Rectal smooth muscle tissue (tissue), 1 donor: ENCODE data around the gene RNF149.
A peak's percentile ranks its signal among the peaks of the same experiment; 100 is the strongest.
"Not testable (repeated sequence)": the region's sequence is repeated elsewhere in the genome, so short reads cannot be mapped to it uniquely, and the experiment has no call there.

Source experiments
- H3K27ac ChIP-seq: one replicate; pipeline ENCODE4 v1.7.0; 2013; ENCODE audit warnings: low read depth, low read length, inconsistent platforms
- H3K27me3 ChIP-seq: one replicate; pipeline ENCODE4 v1.7.0; 2013; ENCODE audit warnings: low read length; ENCODE audit not compliant: control insufficient read depth, insufficient read depth
- H3K36me3 ChIP-seq: one replicate; pipeline ENCODE4 v1.7.0; 2013; ENCODE audit warnings: low read length; ENCODE audit not compliant: control insufficient read depth, insufficient read depth
- H3K4me1 ChIP-seq: one replicate; pipeline ENCODE4 v1.7.0; 2013; ENCODE audit warnings: low read length; ENCODE audit not compliant: control insufficient read depth, insufficient read depth
- H3K4me3 ChIP-seq: one replicate; pipeline ENCODE4 v1.7.0; 2013; ENCODE audit warnings: low read length
- H3K9ac ChIP-seq: one replicate; pipeline ENCODE4 v1.7.0; 2013; ENCODE audit warnings: low read length

The RNF149 gene

DNA sequence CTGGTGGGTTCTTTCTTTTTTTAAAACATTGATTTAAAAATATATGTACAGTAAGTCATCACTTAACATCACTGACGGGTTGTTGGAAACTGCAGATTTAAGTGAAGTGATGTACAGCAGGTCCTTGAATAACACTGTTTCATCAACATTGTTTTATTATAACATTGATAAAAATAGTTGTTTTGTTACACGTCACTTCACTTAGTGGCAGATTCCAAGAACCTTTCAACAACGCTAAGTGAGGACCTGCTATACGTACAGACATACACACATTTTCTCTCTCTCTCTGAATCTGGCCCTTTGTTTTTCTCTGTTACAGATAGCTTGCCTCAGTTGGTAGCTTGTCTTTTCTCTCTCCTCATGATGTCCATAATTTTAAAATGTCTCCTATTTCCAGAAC, 46.4 kb downstream of the RNF149 start:
- Histone ChIP-seq H3K36me3 (peaks cover 12% of the 10 kb centered on the region), H3K4me1 (no peaks in the 10 kb centered on the region), H3K27me3 (no peaks in the 10 kb centered on the region), H3K4me3 (no peak overlapping the region), H3K27ac (no peak overlapping the region), H3K9ac (no peak overlapping the region)

DNA sequence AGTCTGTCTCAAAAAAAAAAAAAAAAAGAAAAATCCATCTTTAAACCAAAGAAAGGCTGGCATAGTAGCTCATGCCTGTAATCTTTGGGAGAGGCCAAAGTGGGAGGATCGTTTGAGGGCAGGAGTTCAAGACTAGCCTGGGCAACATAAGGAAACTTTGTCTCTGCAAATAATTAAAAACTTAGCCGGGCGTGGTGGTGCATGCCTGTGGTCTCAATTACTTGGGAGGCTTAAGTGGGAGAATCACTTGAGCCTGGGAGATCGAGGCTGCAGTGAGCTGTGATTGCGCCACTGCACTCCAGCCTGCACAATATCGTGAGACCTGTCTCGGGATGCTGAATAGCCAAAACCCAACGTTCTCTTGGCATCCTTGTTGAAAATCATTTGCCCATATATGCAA, 49.7 kb downstream of the RNF149 start:
- Histone ChIP-seq H3K4me3 (no peak overlapping the region), H3K27ac (no peak overlapping the region), H3K36me3 (peaks cover 4% of the 10 kb centered on the region), H3K4me1 (peaks cover 8% of the 10 kb centered on the region), H3K9ac (no peak overlapping the region), H3K27me3 (no peaks in the 10 kb centered on the region)

DNA sequence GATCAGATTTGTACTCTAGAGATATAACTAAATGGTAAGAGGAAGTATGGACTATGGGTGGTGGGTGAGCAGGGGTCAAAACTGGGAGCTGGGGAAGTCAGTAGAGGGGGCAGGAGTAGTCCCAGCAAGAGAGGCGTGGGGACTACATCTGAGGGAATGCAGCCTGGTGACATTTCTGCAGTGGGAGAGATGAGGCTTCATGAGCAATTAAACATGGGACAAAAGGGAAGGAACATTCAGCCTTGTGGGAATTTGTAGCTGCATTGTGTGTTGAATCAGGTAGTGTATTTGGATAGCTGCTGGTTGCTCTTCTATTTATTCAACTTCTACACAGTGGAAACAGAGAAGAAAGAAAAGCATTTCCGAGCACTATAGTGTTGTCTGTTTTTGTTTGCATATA, 52.2 kb downstream of the RNF149 start:
- Histone ChIP-seq H3K4me3 (no peak overlapping the region), H3K27me3 (no peaks in the 10 kb centered on the region), H3K36me3 (peaks cover 2% of the 10 kb centered on the region), H3K9ac (no peak overlapping the region), H3K27ac (no peak overlapping the region), H3K4me1 (peaks cover 12% of the 10 kb centered on the region)

- peaks cover 12% of the 10 kb centered on the region for H3K4me1 ChIP-seq
- H3K27me3 ChIP-seq = no peaks in the 10 kb centered on the region
- peaks cover 2% of the 10 kb centered on the region for H3K36me3 ChIP-seq
- H3K27ac ChIP-seq = no peak overlapping the region
- H3K9ac ChIP-seq = no peak overlapping the region
- H3K4me3 ChIP-seq = no peak overlapping the region
These were observed 53.0 kb downstream of the RNF149 start for GRCh38 chr2:101255501-101255900.

GRCh38 chr2:101253703-101254450, 54.6 kb downstream of the RNF149 start:
- H3K36me3 ChIP-seq = peaks cover 2% of the 10 kb centered on the region
- peak overlapping the region; percentile 69 for H3K4me3 ChIP-seq
- H3K27ac ChIP-seq = no peak overlapping the region
- peaks cover 12% of the 10 kb centered on the region for H3K4me1 ChIP-seq
- H3K27me3 ChIP-seq = no peaks in the 10 kb centered on the region
- peak overlapping the region; percentile 76 for H3K9ac ChIP-seq

DNA sequence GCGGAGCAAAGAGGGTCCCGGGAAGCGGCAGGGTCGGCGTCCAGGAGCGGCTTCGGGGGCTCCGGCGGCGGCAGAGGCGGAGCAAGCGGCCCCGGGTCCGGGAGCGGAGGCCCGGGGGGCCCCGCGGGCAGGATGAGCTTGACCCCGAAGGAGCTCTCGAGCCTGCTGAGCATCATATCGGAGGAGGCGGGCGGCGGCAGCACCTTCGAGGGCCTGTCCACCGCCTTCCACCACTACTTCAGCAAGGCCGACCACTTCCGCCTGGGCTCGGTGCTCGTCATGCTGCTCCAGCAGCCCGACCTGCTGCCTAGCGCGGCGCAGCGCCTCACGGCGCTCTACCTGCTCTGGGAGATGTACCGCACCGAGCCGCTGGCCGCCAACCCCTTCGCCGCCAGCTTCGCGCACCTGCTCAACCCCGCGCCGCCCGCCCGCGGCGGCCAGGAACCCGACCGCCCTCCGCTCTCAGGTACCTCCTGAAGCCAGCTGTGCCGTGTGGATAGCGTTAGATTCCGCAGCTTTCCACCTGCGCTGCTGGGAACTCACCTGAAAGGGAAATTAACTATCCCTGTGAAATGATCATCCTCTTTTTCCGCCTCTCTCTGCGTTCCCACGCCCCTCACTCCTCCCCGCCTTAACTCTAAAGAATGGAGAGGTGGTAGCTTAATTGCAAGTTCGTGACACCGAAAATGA, 55.3 kb downstream of the RNF149 start:
- Histone ChIP-seq H3K4me1 (peaks cover 12% of the 10 kb centered on the region), H3K9ac (peak overlapping the region; percentile 76), H3K27ac (peak overlapping the region; percentile 80), H3K4me3 (peak overlapping the region; percentile 69), H3K36me3 (no peaks in the 10 kb centered on the region), H3K27me3 (no peaks in the 10 kb centered on the region)

DNA sequence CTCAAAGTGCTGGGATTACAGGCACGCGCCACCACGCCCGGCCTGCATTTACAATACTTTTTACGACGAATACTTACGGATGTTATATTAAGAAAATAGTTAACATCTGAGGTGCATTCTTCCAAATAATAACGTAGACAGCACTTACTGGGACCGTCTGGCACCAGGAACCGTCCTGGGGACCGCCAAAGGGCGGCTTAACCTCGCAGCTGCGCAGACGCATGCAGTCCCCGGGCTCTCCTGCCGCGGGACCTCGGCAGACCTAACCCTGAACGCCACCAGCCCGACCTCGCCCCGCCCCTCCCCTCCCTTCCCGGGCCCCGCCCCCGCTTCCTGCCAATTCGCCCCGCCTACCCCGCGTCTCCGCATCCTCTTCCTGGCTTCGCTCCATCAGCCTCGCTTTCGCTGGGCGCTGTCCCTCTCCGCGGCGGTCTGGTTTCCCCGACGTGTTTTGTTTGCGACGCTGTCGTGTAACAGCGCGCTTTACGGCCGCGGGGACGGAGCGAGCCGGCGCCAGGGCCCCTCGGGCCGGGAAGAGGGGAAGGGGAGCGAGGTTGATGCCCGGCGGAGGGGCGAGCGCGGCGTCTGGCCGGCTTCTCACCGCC, 56.0 kb downstream of the RNF149 start, which contains the start of gene CNOT11:
Gene CNOT11, plus strand, starts transcription at position 479 of the 605 bp plus-strand sequence. Its CDS starts 79 bp downstream, at position 558.
- peaks cover 12% of the 10 kb centered on the region for H3K4me1 ChIP-seq
- H3K4me3 ChIP-seq = peak within 1 kb of the TSS; percentile 77
- H3K27ac ChIP-seq = peak within 1 kb of the TSS; percentile 80
- H3K36me3 ChIP-seq = no peaks in the 10 kb centered on the region
- no peaks in the 10 kb centered on the region for H3K27me3 ChIP-seq
- H3K9ac ChIP-seq = peak within 1 kb of the TSS; percentile 76

DNA sequence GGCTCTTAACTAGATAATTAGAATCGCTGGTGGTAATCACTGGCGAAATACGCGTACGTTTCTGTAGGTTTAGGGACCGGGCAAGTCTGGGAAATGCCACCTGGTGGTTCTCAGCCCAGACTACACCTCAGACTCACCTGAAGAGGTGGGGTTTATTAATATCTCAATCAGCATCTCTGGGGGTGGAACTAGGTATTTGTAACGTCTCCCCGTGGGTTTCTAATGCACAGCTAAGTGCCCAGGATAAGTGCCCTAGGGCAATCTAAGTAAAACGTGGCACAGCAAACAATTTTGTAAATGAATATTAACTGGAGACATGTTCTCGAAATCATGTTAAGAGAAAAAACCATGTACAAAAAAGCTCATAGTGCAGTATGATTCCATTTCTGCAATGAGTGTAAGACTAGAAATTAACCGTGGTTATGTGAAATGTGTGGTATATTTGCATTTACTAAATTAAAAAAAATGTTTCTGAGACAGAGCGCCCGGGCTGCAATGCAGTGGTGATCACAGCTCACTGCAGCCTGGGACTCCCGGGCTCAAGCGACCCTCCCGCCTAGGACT, 56.6 kb downstream of the RNF149 start:
- H3K27ac ChIP-seq = peak overlapping the region; percentile 76
- peak overlapping the region; percentile 77 for H3K4me3 ChIP-seq
- H3K4me1 ChIP-seq = peaks cover 12% of the 10 kb centered on the region
- no peaks in the 10 kb centered on the region for H3K36me3 ChIP-seq
- H3K27me3 ChIP-seq = no peaks in the 10 kb centered on the region
- peak overlapping the region; percentile 8 for H3K9ac ChIP-seq

- not testable (repeated sequence) for H3K27ac ChIP-seq, H3K4me3 ChIP-seq
These were observed 57.2 kb downstream of the RNF149 start for GRCh38 chr2:101251246-101251781.

GRCh38 chr2:101249826-101250225, 58.7 kb downstream of the RNF149 start:
- Histone ChIP-seq H3K9ac (no peak overlapping the region), H3K27me3 (no peaks in the 10 kb centered on the region), H3K4me3 (no peak overlapping the region), H3K27ac (no peak overlapping the region), H3K4me1 (peaks cover 12% of the 10 kb centered on the region), H3K36me3 (no peaks in the 10 kb centered on the region)

More at GRCh38 chr2:101251246-101251781, 57.2 kb downstream of the RNF149 start:
- H3K4me1 ChIP-seq = peaks cover 12% of the 10 kb centered on the region
- not testable (repeated sequence) for H3K9ac ChIP-seq, H3K27me3 ChIP-seq, H3K36me3 ChIP-seq

DNA sequence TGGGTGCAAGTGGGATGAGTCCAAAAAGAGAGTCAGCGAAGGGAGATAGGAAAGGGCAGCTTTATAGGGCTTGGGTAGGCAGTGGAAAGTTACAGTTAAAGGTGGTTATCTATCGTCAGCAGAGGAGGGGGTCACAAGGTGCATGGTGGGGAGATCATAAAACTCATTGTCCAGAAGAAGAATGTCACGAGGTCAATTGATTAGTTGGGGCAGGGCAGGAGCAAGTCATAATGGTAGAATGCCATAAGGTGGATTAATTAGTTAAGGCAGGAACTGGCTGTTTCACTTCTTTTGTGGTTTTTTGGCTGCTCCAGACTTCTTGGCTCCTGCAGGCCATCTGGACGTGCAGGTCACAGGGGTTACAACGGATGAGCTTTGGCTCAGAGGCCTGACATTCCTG, 59.7 kb downstream of the RNF149 start:
- H3K27ac ChIP-seq, H3K36me3 ChIP-seq, H3K9ac ChIP-seq, H3K27me3 ChIP-seq, H3K4me3 ChIP-seq, H3K4me1 ChIP-seq: not testable (repeated sequence)

- not testable (repeated sequence) for H3K4me1 ChIP-seq, H3K27ac ChIP-seq, H3K4me3 ChIP-seq, H3K27me3 ChIP-seq, H3K36me3 ChIP-seq, H3K9ac ChIP-seq
These were observed 63.0 kb downstream of the RNF149 start for GRCh38 chr2:101245468-101245867.
